HG03066 (cell line): ENCODE data around the gene CPNE4.

Source experiments
- ATAC-seq: cut with Tn5 transposase; IDR thresholded peaks from one replicate; pipeline ENCODE4 v1.9.1; 2021; ENCODE audit warnings: low read depth; ENCODE audit not compliant: unreplicated experiment

The CPNE4 gene

DNA sequence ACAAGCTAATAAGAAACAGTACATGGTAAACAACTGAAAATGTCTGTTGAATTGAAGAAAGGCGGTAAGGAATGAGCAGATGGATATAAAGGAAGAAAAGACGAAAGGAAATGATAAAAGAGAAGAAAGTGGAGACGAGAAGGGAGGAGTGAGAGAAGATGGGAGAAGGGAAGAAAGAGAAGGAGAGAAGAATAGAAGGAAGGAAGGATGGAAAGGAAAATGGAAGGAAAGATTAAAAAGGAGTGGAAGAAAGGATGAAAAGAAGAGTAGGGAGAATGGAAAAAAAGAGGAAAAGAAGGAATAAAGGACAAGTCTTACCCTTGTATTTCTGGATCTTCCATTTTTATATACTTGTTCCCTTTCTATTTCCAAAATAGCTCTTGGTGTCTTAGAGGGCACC is 17.7 kb downstream of the CPNE4 start:
- no peak for ATAC-seq

DNA sequence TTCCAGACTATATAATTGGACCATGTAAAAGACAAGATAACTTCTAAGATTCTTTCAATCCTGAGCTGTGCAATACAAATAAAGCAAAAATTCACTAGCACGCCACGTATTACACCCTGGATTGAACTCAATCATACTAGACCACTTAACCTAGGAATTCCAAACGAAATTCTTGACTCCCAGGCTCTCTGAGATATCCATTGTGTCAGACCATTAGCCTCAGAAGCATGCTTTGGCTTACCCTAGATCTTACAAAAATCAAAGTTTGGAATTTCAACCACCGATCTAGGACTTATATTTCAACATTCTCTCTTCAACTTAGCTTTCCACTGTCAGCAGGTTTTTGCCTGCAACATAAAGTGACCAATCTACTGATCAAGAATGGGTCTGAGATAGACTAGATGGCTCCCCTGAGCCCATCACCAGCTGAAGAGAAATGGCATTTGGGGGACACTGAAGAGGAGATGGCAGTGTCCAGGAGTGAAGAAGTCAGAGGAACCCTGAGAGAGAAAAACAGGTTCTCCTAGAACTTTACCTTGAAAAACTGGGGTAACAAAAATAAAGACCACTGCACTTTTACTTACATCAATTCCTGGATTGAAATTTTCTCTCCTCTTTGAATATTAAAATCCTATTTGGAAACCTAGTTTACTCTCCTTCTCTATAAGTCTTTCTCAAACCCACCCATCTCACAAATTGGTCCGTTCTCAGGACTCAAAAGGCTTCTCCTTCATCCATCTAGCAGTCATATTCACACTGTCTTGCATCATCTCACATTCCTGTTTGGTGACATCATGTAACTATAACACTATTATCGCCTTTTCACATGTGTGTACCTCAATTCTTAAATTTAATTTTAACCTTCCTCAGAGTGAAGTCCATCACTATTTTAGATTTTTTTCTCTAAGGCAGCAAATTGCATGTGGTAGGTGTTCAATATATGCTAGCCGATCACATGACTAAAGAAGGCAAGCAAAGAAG is 18.5 kb downstream of the CPNE4 start:
- ATAC-seq = no peak

DNA sequence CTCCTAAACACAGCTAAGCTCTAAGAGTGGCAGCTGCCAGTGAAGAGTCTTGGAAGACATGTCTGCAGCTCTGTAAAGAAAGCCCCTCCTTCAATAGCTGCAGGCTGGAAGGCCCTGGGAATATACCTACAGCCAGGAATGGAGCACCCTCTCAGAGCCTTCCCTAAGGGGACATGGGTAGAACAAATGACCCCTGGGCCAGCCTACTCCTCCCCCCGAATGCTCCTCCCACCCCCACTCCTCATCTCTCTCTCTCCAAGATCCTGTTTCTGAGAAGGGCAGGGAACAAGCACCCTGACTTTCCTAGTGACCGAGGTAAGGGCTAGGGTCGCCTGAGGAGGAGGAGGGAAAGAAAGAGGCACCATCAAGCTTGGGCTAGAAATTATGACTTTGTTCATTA is 20.7 kb downstream of the CPNE4 start:
- ATAC-seq = no peak

DNA sequence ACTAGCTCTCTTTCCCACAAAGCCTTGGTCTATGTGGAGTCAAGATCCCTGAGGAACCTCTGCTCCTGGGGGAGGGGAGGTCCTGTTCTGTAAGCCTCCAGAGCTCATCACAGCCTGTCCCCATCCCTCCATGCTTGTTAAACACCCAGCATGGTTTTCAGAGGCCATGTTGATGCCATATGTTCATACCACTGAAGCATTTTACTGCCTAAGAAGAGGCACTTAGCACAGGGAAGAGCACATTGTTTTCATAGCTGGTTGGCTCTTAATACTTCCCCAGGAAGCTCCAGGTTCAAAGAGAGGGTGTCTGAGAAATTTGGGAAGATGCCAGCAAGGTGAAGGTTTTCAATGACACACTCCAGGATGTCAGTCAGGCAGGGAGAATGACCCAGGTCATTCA is 25.6 kb downstream of the CPNE4 start:
- ATAC-seq = no peak

DNA sequence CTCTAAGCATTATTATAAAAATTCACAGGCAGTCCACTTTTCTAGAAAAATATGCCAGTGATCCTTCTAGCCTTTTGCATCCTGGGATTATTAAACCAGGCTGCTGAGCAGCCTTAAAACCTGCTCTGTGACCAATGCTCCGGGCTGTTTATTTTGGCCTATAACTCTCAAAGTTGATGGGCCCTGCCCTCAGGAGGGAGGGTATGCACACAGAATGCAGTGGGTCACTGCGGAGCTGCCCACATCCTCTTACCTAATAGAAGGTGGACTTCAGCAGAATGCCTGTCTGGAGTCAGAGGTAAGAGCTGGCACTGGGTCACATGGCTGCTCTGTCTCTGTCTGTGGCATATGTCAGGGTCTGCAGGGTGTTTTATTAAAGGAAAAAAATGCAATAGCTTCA is 26.0 kb downstream of the CPNE4 start:
- ATAC-seq = no peak

DNA sequence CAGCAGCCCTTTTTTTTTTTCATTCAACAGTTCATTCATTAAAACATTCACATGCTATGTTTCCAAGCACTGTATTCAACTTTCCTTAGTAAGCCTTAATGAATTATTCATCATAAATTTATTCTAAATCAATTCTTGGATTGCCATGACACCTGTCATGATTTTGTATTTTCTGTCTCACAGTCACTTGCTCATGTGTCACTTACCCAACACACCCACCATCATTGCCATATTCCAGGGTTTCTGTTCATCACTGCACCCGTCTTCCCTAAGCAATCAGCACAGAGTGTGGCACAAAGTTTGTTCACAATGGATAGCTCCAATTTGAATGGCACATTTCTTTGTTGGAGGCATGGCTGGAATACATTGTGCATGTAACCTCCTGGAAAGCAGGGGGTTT is 27.2 kb downstream of the CPNE4 start:
- no peak for ATAC-seq

DNA sequence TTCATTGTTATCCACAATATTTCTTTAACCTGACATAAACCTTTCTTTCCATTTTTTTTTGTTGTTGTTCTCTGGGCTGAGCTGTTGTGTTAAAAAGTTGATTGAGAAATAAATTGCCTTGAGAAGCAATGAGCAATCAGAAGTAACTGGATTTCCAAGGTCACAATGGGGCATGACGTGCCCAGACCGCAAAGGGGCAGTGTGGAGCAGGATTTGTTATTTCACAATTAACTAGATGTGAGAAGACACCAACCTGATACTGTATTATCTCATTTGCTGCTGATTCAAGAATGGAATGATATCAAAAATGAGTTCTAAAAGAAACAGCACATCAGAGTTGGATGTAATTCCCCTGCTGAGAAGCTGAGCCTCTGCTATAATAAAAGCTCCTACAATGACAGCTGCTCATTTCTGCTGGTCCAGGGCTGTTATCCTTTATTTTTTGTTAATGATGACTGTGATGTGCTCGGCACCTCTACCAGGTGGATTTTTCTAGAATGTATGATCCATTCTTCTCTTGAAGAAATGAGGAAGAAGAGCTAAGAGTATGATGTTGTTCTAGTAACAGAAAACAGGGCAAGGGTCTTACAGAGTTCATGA is 28.1 kb downstream of the CPNE4 start:
- ATAC-seq = no peak

DNA sequence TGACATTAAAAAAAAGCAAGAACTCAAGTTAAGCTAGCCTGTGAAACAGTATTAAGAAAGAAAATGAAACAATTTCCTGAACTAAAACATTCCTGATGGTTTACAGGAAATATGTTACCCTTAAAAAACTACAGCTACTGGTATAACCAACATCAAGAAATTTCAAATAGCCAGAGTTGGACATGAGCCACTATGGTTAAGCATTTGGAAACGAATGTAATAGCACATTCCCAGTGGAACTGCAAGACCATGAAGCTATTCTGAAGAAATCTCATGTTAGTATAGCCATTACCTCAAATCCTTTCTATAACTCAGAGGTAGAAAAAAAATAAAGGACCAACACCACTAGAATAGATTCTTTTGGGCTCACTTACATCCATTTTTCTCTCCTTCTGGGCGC is 30.2 kb downstream of the CPNE4 start:
- ATAC-seq = no peak

DNA sequence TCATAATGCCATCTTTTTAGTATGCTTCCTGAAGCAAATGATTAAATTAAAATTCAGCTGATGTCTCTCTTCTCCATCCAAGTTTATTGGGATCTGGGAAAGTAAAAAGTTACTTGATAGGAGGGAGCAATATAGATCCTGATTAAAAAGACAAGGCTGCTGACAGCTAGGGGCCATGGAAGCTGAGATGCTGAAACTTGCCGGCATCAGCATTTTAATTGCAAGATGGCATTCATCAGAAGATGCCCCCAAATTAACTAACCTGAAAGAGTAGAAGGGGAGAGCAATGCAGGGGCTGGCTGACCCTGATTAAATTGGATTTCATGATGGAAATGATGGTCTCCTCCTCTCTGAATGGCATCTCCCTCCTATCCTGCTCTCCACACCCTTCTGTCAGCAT is 31.1 kb downstream of the CPNE4 start:
- ATAC-seq = no peak

DNA sequence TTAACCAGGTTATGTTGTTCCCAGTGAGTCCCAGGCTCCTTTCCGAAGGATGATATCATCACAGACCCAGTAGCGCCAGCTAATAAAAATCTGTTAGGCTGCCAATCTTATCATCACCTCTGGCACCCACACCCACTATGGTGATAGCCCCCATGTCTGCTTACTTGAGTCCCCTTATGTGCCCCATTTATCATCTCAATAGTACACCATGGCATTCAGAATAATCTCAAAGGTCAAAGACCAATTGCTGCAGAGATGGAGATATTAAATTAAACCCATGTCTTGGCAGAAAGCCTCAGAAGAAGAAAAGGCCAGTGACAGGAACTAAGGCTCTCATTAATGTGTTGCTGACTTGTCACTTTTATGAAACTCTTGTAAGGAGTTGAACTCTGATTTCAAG is 32.8 kb downstream of the CPNE4 start:
- ATAC-seq = no peak

DNA sequence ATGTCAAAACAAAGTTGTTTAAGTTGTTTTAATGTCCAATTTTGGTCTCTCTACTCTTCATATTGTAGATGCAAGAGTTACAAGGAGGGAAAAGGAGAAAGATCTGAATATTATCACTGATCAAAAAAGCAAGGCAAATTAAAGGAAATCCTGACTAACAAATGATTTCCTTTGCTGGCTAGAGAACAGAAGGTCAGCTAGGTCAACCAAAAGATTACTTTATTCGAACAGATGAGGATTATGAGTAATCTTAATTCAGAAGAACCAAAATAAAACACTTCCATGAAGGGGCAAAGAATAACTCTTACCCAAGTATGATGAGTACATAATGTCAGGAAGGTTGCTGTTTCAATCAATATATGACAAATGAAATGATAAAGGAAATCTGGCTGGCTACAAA is 33.8 kb downstream of the CPNE4 start:
- no peak for ATAC-seq

DNA sequence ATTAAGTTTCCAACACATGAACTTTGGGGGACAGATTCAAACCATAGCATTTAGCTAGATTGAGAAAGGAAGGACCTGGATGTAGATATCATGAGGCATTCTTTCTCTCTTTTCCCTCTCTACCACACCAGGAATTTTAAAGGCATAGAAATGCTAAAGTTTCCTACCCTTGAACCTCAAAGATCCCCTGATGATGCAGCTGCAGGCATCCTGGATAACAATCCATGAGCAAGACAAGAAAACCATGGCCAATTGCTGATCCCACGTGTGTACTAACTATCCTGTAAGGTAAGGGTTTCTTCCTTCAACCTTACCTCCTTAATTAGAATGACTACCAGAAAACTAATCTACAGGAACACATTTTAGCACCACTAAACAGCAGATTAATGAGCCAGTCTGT is 36.8 kb downstream of the CPNE4 start:
- no peak for ATAC-seq

DNA sequence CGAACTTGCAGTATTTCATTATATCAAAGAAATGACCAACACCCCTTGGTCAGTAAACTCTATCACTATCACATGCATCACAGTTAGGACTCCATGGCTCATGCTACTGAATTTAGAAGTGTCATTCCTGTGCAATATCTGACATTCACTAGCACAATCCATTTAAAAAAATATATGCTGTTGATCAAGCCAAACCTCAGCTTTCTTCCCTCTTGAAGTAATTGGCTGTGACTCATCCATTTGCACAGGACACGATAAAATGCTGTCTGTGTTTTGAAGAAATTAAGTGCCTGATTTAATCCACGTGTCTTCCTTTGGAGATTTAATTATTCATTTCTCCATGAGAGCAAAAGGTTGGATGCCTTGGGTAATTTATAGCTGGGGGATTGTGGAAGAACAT is 38.9 kb downstream of the CPNE4 start:
- ATAC-seq = no peak

DNA sequence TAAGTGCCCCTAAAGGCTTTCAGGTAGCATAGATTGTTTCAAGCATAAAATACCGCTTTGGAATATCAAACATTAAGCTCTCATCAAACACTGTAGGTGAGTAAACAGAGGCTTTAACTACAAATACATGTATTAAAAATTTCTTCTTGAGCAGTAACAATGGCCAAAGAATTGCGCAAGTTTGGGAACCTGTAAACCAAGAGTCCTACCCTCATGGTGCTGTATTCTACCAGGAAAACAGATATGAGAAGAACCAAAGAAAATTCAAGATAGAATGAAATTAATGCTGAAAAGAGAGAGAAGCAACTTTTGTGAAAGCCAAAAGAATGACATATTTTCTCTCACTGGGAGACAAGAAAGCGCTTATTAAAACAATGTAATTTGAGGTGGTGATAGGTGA is 45.5 kb downstream of the CPNE4 start:
- no peak for ATAC-seq

DNA sequence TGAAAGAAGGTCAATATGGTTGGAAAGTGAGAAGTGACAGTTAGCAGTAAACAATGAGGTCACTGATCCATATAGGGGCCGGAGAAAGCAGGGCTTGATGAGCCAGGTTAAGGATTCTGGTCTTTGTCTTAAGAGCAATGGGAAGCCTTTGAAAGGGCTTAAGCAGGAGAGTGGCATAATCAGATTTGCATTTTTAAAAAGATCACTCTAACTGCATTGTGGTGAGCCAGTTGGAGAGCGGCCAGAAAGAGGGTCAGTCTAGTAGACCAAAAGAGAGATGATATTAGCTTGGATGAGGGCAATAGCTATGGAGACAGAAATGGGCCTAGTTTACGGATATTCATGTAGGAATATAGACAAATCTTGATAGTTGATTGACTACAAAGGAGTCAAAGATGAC is 46.6 kb downstream of the CPNE4 start:
- ATAC-seq = no peak

DNA sequence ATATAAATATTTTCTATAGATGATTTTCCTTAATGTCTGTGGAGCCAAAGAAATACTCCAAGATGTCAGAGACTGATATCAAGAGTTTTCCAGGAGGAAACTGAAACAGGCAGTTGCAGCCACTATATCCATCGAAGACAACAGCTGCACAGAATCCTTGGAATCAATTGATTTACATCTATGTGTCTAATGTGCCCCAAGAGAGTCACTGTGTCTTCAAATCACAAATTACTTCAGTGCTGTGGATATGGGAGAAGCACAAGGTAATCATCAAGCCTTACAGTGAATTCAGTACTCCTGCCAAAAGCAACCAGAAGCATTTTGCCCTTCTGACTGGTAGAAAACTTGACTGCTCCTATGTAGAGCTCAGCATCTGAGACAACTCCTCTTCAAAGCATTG is 51.1 kb downstream of the CPNE4 start:
- ATAC-seq = no peak

DNA sequence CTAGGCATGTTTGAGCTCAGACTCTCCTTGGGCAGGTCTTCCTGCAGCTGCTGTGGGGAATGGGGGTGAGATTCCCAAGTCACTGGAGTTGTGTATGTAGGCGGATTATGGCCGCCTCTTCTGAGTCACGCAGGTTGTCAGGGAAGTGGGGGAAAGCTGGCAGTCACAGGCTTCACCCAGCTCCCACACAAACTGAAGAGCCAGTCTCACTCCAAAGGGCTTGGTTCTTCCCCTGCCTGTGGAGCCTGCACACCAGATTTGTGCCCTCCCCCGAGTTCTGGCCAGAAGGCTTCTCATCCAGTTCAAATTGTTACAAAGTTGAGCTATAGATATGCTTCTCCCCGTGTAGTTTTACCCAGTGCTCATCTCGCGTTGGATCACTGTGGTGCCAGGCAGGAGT is 53.5 kb downstream of the CPNE4 start:
- no peak for ATAC-seq

DNA sequence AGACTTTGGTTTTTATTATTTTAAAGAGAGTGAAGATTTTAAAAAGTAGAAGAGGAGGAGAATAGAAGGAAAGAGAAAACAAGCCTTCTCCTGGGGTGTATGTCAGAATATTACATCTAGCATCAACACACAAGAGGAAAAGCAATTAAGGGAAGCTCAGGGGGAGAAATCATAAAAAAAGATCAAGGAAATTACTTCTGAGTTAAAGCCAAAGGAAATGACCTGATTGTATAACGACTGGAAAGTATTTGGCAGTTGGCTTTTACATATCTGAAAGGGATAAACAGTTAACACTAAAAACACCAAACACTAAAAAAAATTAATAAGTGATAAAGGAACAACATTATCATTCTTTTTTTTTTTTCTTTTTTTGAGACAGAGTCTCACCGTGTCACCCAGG is 58.4 kb downstream of the CPNE4 start:
- no peak for ATAC-seq

DNA sequence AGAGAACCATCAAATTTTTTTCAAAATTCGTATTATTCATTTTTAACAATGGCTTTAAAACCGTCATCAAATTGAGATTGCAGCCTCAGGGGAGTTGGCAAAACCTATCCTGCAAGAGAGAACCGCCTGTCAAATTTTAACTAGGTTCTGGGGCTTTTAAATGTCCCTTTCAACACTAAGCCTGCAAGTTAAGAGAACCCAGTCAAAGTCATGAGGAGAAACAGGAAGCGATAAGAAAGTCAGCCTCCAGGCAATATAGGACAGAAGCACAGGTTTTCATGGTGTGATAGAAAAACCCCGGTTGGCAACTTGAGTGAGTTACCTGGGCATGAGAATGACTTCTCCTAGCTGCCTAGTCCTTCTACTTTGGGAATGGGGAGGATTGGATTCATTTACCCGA is 59.8 kb downstream of the CPNE4 start:
- ATAC-seq = no peak

DNA sequence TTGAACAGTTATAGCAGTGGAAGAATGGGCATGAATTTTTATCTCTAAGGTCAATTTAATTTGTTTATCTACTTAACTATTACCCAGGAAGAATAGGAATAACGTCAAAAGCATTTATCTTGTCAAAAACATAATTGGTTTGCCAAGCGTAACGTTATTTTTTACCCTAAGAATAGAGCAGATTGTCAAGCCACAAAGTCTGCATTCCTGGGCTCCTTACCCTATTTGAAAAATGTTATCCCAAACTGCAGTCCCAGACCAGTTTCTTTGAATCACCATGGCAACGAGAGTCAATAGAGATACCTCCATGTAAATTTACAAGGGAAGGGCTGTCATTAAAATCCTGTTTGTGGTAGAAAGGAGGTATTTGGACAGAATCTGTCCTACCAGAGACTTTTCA is 61.1 kb downstream of the CPNE4 start:
- ATAC-seq = no peak

DNA sequence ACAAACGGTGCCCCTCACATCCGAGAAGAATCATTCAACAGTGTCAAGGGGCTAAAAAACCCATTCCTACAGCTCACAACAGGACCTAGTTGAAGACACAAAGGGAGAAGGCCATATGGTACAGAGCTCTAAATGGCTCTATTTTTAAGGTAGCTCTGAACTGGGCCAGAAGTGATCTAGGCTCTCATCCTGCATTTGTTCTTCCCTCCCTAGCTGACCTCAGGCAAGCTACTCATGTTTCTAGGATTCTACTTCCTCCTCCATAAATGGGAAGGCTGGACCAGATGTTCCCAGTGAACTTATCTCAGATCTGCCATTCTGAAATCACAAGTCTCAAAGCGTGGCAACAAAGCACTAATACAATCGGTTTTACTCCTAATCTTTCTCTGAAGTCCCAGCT is 62.3 kb downstream of the CPNE4 start:
- ATAC-seq = no peak

DNA sequence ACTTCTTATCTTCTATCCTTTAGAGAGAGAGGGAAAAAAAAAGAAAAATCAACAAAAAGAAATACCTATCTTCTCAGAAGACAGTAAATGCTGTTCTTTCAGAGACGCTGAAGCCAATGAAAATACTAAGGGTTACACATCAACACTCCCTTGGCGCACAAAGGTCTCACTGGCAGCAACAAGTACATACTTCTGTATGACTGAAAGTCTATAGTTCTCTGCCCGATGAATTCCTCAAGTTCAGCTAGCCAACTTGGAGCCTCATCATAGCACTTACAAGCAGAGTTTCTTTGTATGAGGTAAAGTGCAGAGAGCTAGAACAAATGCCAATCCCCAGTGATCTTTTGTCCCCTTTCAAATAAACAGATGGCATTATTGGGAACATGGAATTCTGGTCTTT is 62.7 kb downstream of the CPNE4 start:
- no peak for ATAC-seq
